SK-N-SH treated with all-trans-retinoic acid at 6 μM for 48 hours (cell line): ENCODE data around the gene FGF23.

Experiments
- ATAC-seq: fragments of 200-7000 bp; cut with Tn5 transposase; 3 replicates; pipeline ENCODE4 v1.9.1; 2020; ENCODE audit warnings: mild to moderate bottlenecking, moderate library complexity
- ARNTL ChIP-seq: fragments of 450-650 bp; formaldehyde crosslinking; IDR thresholded peaks from 2 replicates; pipeline ENCODE4 v1.5.0; 2020; ENCODE audit warnings: low read depth, mild to moderate bottlenecking, moderate library complexity, borderline replicate concordance
- BACH2 ChIP-seq: fragments of 250-450 bp; sonication (Bioruptor Pico); IDR thresholded peaks from 2 replicates; pipeline ENCODE4 v1.9.0; 2021; ENCODE audit warnings: mild to moderate bottlenecking, borderline replicate concordance
- CREB5 ChIP-seq: fragments of 250-450 bp; sonication (Bioruptor Pico); IDR thresholded peaks from 2 replicates; pipeline ENCODE4 v1.5.1; 2020; ENCODE audit warnings: low read depth, mild to moderate bottlenecking, moderate library complexity
- CSDC2 ChIP-seq: fragments of 250-450 bp; sonication (Bioruptor Pico); IDR thresholded peaks from 2 replicates; pipeline ENCODE4 v1.5.0; 2020; ENCODE audit warnings: mild to moderate bottlenecking, moderate library complexity
- CSRNP3 ChIP-seq: fragments of 250-450 bp; sonication (Bioruptor Pico); IDR thresholded peaks from 2 replicates; pipeline ENCODE4 v1.5.1; 2021; ENCODE audit warnings: mild to moderate bottlenecking, moderate library complexity
- ESRRG ChIP-seq: fragments of 250-450 bp; sonication (Bioruptor Pico); IDR thresholded peaks from 2 replicates; pipeline ENCODE4 v1.6.1; 2021; ENCODE audit warnings: mild to moderate bottlenecking
- GLIS3 ChIP-seq: fragments of 250-450 bp; sonication (Bioruptor Pico); IDR thresholded peaks from 2 replicates; pipeline ENCODE4 v1.5.0; 2020; ENCODE audit warnings: mild to moderate bottlenecking, moderate library complexity
- PATZ1 ChIP-seq: fragments of 250-450 bp; sonication (Bioruptor Pico); IDR thresholded peaks from 2 replicates; pipeline ENCODE4 v1.8.0; 2020; ENCODE audit warnings: mild to moderate bottlenecking, moderate library complexity, borderline replicate concordance
- PPARA ChIP-seq: fragments of 250-450 bp; sonication (Bioruptor Pico); IDR thresholded peaks from 2 replicates; pipeline ENCODE4 v1.5.0; 2020; ENCODE audit warnings: mild to moderate bottlenecking, borderline replicate concordance
- SNAI2 ChIP-seq: fragments of 250-450 bp; sonication (Bioruptor Pico); IDR thresholded peaks from 2 replicates; pipeline ENCODE4 v1.5.0; 2020; ENCODE audit warnings: mild to moderate bottlenecking, moderate library complexity
- TOX ChIP-seq: fragments of 250-450 bp; sonication (Bioruptor Pico); IDR thresholded peaks from 2 replicates; pipeline ENCODE4 v1.8.0; 2021; ENCODE audit warnings: mild to moderate bottlenecking, moderate library complexity, borderline replicate concordance
- TSHZ2 ChIP-seq: fragments of 250-450 bp; sonication (Bioruptor Pico); IDR thresholded peaks from 2 replicates; pipeline ENCODE4 v1.5.0; 2020; ENCODE audit warnings: mild to moderate bottlenecking, moderate library complexity
- ZC3H10 ChIP-seq: fragments of 250-450 bp; sonication (Bioruptor Pico); IDR thresholded peaks from 2 replicates; pipeline ENCODE4 v1.5.1; 2021; ENCODE audit warnings: mild to moderate bottlenecking, moderate library complexity
- ZFP3 ChIP-seq: fragments of 250-450 bp; sonication (Bioruptor Pico); IDR thresholded peaks from 2 replicates; pipeline ENCODE4 v1.5.0; 2020; ENCODE audit warnings: mild to moderate bottlenecking, moderate library complexity
- ZFP30 ChIP-seq: fragments of 450-650 bp; formaldehyde crosslinking; IDR thresholded peaks from 2 replicates; pipeline ENCODE4 v1.5.0; 2022; ENCODE audit warnings: mild to moderate bottlenecking, moderate library complexity
- ZNF565 ChIP-seq: fragments of 450-650 bp; formaldehyde crosslinking; conservative IDR thresholded peaks from 2 replicates; pipeline ENCODE4 v1.5.0; 2020; ENCODE audit warnings: low read depth, mild to moderate bottlenecking, moderate library complexity
- ZNF70 ChIP-seq: fragments of 450-650 bp; formaldehyde crosslinking; IDR thresholded peaks from 2 replicates; pipeline ENCODE4 v1.5.0; 2020; ENCODE audit warnings: mild to moderate bottlenecking, moderate library complexity
- ZNF8 ChIP-seq: fragments of 450-650 bp; formaldehyde crosslinking; IDR thresholded peaks from 2 replicates; pipeline ENCODE4 v1.5.0; 2020; ENCODE audit warnings: mild to moderate bottlenecking, moderate library complexity

The FGF23 gene

GRCh38 chr12:4417936-4418335 lies 38.4 kb upstream of the FGF23 start:
- no peak for TF ChIP-seq ARNTL
- no peak for TF ChIP-seq ZNF70 (CRISPR knock-in tag)
- TF ChIP-seq CREB5 (CRISPR knock-in tag), result no peak
- no peak for TF ChIP-seq ESRRG (CRISPR knock-in tag)
- no peak for TF ChIP-seq GLIS3 (CRISPR knock-in tag)
- no peak for TF ChIP-seq ZNF8
- TF ChIP-seq ZC3H10 (CRISPR knock-in tag), result no peak
- TF ChIP-seq SNAI2, result no peak
- TF ChIP-seq ZFP3 (CRISPR knock-in tag), result no peak
- TF ChIP-seq ZFP30, result no peak
- TF ChIP-seq CSRNP3 (CRISPR knock-in tag), result no peak
- no peak for TF ChIP-seq CSDC2 (CRISPR knock-in tag)
- no peak for TF ChIP-seq TSHZ2 (CRISPR knock-in tag)
- no peak for TF ChIP-seq PPARA (CRISPR knock-in tag)
- no peak for TF ChIP-seq BACH2 (CRISPR knock-in tag)
- TF ChIP-seq TOX (CRISPR knock-in tag), result no peak
- TF ChIP-seq, all 23 proteins: peak for 0
- no peak for ATAC-seq

- TF ChIP-seq ZNF565 (CRISPR knock-in tag) (no peak), GLIS3 (CRISPR knock-in tag) (no peak), ZFP30 (no peak), ESRRG (CRISPR knock-in tag) (no peak), ZC3H10 (CRISPR knock-in tag) (no peak), CSDC2 (CRISPR knock-in tag) (no peak), CSRNP3 (CRISPR knock-in tag) (no peak), TSHZ2 (CRISPR knock-in tag) (no peak), ZFP3 (CRISPR knock-in tag) (no peak), PPARA (CRISPR knock-in tag) (no peak), TOX (CRISPR knock-in tag) (no peak), PATZ1 (CRISPR knock-in tag) (no peak), CREB5 (CRISPR knock-in tag) (no peak), ARNTL (no peak), SNAI2 (no peak)
- TF ChIP-seq, all 23 proteins: peak for 0
- ATAC-seq, result no peak; the same call in 2 of the 3 replicates
These were observed 37.9 kb upstream of the FGF23 start for GRCh38 chr12:4417455-4417854.
